TTC549 (cell line): Measurements from ENCODE around the gene HEPHL1.
A peak's percentile ranks its signal among the peaks of the same experiment; 100 is the strongest.
"Not testable (repeated sequence)": the region's sequence is repeated elsewhere in the genome, so short reads cannot be mapped to it uniquely, and the experiment has no call there.

Experiments
- FAIRE-seq: peaks from 2 replicates; lab custom pipeline; 2012; peaks lifted over from hg19 to GRCh38; lab: Jason Lieb, UNC

Gene HEPHL1, protein sequence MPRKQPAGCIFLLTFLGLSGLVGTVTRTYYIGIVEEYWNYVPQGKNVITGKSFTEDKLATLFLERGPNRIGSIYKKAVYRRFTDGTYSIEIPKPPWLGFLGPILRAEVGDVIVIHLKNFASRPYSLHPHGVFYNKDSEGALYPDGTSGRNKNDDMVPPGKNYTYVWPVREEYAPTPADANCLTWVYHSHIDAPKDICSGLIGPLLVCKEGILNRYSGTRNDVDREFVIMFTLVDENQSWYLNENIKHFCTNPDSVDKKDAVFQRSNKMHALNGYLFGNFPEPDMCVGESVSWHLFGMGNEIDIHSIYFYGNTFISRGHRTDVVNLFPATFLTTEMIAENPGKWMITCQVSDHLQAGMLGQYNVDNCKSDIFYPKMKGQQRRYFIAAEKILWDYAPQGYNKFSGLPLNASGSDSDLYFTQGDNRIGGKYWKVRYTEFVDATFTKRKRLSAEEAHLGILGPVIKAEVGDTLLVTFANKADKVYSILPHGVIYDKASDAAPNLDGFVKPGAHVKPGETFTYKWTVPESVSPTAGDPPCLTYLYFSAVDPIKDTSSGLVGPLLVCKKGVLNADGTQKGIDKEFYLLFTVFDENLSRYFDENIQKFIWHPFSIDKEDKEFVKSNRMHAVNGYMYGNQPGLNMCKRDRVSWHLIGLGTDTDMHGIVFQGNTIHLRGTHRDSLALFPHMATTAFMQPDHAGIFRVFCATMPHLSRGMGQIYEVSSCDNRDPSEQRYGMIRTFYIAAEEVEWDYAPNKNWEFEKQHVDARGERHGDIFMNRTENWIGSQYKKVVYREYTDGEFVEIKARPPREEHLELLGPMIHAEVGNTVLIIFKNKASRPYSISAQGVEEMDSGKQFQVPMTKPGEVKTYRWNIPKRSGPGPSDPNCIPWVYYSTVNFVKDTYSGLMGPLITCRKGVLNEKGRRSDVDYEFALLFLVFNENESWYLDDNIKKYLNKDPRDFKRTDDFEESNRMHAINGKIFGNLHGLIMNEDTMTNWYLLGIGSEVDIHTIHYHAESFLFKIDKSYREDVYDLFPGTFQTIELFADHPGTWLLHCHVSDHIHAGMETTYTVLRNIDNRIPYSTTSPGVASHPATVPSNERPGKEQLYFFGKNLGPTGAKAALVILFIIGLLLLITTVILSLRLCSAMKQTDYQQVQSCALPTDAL

DNA sequence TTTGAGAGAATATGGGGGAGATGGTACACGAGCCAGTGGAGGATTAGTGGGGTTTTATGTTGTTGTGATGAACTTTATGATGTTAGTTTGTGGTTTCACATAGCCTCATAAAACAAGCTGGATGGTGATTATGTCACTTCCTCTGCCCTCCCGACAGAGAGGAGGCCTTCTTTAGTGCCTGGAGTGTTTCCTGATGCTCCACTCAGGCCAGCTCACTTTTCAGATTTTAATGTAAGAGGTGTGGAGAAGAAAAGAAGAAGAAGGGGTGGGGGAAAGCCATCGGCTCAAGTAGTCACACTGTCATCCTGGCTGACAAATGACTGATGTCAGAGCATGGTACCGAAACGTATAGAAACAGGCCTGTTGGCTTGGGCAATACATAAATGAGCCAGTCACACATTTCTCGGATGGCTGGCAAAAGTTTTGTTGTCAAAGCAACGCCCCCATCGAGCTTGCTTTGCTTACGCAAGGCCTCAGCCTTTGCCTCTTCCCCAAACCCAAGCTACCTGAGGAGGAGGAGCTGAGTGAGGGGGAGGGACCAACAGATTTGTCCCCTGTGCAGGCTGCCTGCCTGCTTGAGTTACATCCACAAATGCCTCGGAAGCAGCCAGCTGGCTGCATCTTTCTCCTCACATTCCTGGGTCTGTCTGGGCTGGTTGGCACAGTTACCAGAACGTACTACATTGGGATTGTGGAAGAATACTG is at the start of gene HEPHL1:
Gene HEPHL1, plus strand, starts transcription at position 578 of the 705 bp plus-strand sequence. Its CDS starts 15 bp downstream, at position 593.
- FAIRE-seq = no peak

DNA sequence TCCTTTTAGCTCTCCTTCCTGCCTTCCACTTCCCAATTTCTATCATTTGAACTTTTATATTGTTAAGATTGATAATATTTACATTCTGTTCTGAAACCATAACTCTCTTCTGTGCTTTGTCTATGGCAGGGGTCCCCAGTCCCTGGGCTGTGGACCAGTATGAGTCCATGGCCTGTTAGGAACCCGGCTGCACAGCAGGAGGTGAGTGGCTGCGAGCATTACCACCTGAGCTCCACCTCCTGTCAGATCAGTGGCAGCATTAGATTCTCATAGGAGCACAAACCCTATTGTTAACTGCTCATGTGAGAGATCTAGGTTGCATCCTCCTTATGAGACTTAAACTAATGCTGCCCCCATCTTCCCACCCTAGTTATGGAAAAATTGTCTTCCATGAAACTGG is 48.4 kb upstream of the HEPHL1 start:
- no peak for FAIRE-seq

DNA sequence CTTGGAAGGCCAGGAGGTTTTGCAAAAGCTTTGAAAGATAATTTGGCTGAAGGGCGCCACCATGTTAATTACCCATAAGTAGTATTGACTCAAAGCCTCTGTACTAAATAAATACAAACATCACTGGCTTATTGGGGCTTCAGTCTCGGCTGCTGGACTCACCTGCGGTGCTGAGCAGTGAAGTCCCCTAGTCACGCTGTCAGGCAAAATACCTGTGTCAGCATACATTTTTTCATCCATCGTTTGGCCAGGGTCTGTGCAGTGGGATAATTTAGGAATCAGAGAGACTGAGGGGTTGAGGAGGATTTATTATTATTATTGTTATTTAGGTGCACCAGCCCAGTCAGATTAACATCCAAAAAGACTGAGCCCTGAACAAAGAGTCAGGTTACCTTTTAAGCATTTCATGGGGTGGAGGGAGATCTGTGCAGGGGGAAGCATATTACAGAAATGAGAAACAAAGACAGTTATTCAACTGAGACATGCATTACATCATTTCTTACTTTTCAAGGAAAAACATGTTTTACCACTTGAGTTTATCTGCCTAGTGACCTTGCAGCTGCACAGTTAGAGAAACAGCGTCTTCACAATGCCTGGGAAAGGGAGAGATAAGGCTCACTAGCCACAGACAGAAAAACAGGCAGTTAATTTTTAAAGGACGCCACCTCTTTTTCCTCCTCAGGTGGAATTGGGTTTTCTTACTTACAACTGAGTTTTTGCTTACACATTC is 47.7 kb upstream of the HEPHL1 start:
- not testable (repeated sequence) for FAIRE-seq

DNA sequence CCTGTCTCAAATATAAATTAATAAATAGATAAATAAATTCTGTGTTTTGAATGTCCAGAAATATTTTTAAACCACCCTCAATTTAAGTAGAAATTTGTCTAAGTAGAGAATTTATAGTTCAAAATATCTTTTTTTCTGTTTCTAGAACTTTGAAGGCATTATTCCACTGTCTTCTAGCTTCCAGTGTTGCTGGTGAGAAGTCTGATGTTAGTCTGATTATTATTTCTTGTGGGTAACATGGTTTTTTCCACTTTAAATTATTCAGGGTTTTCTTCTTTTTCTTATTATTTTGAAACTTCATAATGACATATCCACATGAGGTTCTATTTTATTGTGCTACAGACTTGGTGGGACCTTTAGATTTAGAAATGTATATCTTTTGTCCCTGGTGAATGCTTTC is 46.4 kb upstream of the HEPHL1 start:
- FAIRE-seq = no peak

DNA sequence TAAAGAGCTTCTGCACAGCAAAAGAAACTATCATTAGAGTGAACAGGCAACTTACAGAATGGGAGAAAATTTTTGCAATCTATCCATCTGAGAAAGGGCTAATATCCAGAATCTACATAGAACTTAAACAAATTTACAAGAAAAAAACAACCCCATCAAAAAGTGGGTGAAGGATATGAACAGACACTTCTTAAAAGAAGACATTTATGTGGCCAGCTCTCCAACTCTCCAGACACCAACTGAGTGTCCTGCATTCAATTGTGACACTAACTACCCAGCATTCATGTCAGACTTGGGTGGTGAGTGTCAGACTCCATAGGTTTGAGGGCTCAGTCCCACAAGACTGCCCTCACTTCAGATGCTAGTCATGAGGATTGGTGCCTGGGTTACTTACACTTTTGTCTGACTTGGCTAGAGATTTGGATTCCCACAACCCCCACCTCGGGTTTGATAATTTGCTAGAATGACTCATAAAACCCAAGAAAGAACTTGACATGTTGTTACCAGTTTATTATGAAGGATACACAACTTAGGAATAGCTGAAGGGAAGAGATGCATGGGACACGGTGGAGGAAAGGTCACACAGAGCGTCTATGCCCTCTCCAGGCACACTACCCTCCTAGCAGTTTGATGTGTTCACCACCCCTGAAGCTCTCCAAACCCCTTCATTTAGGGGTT is 44.4 kb upstream of the HEPHL1 start:
- FAIRE-seq = not testable (repeated sequence)

DNA sequence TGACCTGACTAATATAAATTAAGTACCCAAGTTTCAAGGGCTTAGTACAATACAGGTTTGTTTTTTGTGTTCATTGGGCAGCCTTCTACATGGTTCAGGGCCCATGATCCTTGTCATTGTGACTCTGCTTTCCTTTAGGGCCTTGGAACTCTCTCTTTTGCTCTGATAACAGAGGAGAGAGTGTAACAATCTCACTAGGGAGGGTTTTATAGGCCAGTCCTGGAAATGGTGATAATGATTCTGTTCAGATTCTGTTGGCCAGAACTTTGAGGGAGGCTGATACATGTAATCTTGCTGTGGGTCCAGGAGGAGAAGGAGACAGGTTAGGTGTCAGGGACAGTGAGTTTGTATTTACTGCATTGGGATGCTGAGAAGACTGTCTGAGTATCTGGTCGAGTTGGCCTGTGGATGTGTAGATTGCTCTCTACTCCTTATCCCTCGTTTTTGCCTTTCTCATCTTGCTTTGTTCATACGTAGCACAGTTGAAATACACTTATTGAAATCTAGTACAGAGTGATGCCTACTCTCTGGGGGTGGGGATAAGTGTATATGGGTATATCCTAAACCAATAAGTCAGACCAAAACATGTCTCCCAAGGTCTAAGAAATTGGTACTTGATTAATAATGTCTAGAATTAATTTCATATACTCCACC is 37.5 kb upstream of the HEPHL1 start:
- FAIRE-seq = no peak

DNA sequence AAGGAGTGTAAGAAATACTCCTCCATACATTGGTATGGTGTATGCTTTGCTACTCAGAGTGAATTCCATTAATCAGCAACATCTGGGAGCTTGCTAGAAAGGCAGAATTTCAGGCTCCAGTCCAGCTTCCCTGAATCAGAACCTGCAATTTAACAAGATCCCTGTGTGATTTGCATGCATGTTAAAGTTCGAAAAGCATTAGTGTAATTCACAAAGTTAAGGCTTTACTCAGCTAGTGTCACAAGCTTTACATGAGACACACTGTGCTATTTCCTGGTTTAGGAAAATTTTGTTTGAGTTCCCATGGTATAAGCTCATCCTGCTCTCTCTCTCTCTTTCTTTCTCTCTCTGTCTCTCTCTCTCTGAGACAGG is 37.0 kb upstream of the HEPHL1 start:
- FAIRE-seq = no peak

DNA sequence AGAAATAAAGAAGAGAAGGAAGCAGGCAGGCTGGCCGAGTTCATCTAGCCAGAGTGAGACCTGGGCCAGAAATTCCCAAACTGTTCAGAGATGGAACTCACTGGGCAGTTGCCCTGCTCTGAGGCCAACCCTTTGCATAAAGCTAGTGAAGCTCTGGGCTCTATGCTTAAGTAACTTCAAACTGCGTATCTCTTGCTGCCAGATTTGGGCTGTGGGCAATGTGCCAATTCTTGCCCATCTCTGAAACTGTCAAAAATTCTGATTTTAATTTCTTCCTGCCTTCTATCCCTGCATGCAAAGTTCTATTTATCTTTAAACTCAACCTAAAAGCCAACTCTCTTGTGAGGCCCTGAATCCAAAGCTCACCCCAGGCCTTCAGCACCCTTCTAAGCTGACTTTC is 36.2 kb upstream of the HEPHL1 start:
- FAIRE-seq = no peak

DNA sequence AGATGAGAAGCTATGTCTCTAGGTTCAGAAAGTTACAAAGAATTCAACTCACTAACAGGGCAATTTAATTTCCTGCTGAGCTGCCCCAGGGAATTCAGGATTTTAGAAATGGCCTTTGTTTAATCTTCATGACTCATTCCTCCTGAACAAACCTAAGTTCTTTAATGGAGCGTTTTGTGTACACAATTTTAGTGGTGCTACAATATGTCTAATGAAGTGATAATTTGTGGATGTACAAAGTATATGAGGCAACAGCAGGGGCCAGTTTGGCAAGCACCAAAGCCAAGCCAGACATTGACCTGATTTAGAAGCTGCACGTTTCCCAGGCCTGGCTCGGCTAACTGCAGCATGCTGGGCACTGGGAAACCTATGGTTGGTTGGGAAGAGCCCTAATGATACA is 34.4 kb upstream of the HEPHL1 start:
- no peak for FAIRE-seq

DNA sequence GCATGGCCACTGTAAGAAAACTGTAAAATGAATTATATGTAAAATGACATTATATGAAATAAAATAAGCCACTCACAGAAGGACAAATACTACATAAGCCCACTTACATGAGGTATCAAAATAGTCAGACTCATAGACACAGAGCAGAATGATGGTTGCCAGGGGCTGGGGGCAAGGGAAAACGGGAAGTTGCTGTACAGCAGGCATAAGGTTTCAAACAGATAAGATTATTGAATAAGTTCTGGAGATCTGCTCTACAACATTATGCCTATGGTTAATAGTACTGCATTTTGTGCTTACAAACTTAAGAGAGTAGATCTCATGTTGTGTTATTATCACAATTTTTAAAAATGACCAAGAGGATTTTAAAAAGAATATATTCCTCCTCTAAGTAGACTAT is 32.7 kb upstream of the HEPHL1 start:
- no peak for FAIRE-seq

DNA sequence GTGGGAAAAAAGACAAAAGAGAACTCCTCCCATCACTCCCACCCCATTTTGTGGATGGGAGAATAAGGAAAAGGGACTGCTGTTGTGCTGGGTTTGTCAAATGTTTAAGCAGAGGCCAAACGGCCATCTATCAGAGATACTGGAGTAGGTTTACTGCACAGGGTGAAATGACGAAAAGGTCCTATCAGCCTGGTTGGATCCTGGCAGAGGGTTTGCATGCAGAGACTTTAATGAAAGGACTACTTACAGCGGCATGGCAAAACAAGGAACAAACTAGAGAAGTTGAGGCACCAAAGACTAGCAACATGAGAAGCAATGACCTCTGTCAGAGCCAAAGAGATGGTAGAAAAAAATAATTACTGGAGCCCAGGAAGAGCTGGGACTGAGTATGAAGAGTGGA is 32.2 kb upstream of the HEPHL1 start:
- no peak for FAIRE-seq

DNA sequence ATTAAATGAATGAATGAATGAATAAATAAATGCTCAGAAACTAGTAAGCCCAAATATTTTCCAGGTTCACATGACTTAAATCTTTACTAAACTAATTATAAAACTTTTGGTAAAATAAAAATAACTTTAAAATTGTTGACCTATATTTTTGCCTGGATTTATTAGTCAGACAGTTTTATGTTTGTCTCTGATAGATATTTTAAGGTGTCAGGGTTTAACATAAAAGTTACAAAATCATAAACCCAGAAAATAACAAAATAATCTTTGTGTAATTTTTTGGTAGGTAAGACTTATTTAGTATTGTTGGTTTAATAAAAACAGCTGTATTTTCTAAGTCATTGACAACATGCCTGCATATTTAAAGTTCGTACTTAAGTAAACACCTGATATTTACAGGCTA is 27.4 kb upstream of the HEPHL1 start:
- FAIRE-seq = peak; percentile 41

DNA sequence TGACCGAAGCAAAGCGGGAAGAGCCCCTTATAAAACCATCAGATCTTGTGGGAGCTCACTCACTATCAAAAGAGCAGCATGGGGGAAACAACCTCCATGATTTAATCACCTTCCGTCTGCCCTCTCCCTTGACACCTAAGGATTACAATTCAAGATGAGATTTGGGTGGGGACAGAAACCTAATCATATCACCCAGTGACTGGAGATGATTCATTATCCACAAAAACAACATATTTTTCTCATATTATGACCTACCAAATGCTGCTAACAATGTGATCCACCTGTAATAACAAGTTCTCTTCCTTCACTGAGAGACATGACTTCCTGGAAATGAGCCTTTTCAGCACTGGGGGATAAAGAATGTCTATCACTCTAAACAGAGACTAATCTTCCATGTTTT is 23.4 kb upstream of the HEPHL1 start:
- no peak for FAIRE-seq

DNA sequence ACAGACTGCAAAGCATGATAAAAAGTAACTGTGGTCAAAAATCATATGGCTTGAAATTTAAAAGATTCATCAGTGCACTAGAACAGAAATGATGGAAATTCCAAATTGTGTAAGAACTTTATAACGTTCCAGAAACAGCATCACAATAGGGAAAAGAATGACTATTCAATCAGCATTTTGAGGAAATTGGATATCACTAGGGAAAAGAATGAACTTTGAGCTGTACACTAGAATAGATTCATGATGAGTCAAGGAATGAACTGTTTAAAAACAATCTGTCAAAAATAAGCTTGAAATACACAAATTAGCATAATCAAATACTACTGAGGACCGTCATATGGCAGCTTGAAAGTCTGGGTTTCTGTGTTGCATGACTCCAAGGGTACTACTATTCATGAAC is 20.5 kb upstream of the HEPHL1 start:
- FAIRE-seq = no peak

DNA sequence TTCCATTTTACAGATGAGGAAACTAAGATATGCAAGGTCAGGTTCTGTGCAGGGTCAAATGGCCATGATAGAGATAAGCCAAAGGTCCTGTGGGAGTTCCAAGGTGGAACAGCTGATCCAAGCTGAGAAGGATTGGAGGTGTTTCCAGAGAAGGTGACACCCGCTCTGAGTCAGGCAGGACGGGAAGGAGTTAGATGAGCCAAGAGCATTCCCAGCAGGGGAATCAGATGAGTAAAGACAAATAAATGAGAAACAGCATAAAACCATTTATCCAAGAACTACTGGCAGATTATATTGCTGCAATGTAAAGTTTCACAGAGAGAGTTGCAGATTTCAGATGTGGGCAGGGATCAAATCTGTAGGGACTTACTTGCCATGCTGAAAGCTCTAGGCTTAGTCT is 18.9 kb upstream of the HEPHL1 start:
- FAIRE-seq = no peak

DNA sequence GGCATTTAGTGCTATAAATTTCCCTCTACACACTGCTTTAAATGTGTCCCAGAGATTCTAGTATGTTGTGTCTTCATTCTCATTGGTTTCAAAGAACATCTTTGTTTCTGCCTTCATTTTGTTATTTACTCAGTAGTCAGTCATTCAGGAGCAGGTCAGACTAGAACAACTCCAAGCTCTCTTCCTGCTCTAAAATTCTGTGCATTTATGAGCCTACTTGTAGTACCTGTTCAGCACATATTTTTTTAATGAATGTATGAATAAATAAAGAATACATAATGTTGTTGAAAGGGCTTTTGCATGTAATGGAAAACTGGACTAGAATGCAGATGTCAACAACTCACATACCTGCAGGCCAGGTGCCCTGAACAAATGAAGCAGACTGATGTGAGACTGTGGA is 13.7 kb upstream of the HEPHL1 start:
- no peak for FAIRE-seq

DNA sequence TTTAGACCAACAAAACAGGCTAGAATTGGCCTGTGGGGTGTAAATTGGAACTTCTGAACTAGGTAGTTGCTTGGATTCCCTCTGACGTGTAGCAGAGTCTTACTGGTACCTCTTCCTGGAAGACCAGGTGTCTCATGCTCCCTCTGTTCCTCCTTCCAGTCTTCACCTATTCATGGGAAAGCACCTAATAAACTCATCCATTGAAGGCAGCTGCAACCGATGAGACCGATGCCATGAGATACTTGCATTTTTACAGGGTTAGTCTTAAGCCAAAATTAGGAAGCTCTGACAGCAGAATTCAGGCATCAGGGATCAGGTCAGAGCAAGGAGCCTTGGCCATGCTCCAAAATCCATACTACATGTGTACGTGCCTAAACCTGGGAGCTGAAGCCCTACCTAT is 13.2 kb upstream of the HEPHL1 start:
- FAIRE-seq = no peak

DNA sequence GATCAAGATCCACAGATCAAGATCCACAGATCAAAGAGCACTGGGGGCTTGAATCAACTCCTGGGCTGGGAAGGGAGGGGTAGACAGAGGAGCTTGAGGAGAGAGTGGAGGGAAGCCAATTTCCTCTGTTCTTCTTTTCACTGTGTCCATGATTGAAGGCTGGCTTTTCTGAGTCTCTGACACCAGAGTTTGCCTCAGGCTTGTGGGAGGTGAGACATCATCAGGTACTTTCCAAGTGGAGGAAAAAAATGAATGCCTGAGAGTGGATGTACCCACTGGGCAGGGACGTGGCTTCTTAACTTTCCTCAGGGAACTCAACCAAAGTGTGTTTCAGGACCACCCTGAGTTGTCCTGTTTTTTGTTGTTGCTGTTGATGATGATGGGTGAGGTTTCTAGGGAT is 11.0 kb upstream of the HEPHL1 start:
- FAIRE-seq = no peak

DNA sequence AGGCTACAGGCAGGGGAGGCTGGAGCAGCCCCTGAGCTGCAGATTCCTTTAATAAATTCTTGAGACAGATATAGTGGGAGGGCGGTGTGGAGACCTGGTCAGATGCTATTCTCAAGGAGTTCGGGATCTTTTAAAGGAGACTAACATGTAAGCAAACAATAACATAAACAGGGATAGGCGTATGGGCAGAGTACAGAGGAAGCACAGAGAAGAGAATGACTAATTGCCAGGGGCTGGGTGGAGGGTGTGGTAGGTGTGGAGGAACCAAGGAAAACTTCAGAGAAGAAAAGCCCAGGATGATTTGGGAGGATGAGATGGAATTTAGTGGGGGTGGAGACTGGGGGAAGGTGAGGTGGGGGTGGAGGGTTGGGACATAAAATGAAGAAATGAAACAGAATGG is 9.7 kb upstream of the HEPHL1 start:
- no peak for FAIRE-seq

DNA sequence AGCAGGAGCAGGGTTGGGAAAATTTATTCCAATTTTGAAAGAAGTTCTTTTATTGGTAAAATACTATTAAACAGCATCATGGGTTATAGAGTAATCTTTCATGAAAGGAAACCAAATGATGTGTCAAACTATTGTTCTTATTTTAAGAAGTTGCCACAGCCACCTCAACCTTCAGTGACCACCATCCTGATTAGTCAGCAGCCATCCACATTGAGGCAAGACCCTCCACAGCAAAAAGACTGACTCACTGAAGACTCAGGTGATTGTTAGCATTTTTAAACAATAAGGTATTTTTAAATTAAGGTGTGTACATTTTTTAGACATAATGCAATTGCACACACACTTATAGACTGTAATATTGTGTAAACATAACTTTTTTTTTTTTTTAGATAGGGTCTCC is 3.7 kb upstream of the HEPHL1 start:
- FAIRE-seq = no peak

DNA sequence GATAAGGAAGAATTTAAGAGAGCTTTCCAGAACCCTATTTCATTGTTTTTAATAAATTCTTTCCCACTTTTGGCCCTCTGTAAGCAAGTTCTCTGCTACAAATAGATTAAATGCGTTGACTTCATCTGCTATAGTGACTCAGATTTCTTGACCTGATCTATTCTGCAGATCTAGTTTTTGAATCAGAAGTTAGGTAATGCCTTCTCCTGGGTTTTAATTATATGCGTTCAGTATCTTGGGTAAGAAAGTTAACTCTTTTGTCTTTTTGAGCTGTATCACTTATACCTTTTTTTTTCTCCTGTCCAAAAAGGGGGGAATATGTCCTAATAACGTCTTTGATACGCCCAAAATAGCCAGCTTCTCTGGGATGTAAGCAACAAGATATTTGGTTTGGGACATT is 2.4 kb upstream of the HEPHL1 start:
- FAIRE-seq = no peak
